Measurements from ENCODE around the gene CHPF2.

The CHPF2 gene

GRCh38 chr7:151245360-151246101, 13.2 kb downstream of the CHPF2 start:
- ChIA-PET CTCF (no interaction called here), POLR2A (ENCODE audit: low non-redundant PET) (no interaction called here)
- peak; percentile 80 for TF ChIP-seq CTCF (conservative IDR thresholded peaks at IDR 0.05; ENCODE audit: low read depth)
- no peak overlapping the region for H3K27ac ChIP-seq
- DNase-seq (ENCODE audit: low spot score): no peak

DNA sequence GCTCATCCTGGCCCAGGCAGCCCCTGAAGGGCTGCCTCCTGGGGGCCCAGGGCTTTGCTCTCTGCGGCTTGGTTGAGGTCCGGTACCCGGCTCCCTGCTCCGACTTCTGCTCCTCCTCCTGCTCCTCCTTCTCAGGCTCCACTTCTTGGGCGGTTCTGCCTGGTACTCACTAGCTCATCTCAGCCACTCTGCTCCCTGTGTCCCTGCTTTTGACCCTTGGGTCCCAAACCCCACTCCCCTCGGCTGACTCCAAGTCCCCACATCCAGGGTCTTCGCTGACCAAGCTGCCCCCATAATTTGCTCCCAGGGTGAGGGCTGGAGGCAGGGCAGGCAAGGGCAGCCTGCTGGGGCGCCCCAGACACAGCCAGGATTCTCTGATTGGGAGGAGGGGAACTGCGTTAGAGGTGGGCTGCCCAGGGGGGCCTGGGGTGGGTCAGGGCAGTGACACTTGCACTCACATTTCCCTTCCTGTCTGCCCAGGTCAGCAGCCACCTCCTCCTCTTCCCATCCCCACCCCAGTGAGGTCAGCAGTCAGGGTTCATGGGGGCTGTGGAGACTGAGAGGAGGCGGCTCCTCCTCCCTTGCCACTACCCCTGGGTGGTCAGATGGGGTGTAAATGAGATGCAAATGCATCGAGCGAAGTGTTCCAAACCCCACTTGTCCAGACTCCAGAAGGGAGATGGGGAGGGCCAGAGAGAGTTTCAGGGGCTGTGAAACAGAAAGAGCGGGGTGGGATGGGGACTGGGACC, 14.0 kb downstream of the CHPF2 start:
- DNase-seq (ENCODE audit: low spot score): no peak
- no peak for TF ChIP-seq CTCF (conservative IDR thresholded peaks at IDR 0.05; ENCODE audit: low read depth)
- ChIA-PET CTCF (no interaction called here), POLR2A (ENCODE audit: low non-redundant PET) (interaction anchor here (1.1 kb wide), 1 partner anchor 31 kb away, joined by 3 read pairs; no protein-coding TSS in a partner anchor)
- peak overlapping the region; percentile 77 for H3K27ac ChIP-seq

DNA sequence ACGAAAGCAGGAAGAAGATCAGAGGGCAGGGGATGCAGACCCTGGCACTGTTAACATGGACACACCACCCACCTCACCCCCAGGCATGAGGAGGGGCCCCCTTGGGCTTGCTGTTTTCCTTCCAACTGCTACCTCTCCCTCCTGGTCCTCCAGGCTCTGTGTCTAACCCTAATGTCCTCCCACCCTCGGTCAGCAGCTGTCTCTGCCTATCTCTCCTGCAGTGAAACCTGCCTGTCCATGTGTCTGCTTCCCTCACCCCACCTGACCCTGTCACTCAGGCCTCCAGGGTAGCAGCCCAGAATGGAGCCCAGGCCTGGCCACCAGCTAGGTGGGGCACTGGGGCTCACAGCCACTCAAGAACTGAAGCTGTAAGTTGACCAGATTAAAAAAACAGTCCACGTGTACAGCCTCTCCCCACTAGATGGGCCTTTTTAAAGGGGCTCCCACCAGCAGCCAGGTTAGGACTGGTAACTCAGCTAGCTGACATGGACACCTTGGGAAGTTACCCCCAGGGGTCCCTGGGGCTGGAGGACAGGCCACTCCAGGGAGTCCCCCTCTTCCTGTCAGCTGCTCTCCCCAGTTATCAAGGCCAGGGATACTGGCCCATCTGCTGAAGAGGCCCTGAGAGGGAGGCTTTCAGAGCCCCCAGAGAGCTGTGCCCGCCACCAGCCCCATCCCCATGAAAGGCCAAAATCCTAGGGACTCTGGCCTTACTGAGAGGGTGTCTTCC, 14.7 kb downstream of the CHPF2 start:
- peak overlapping the region; percentile 77 for H3K27ac ChIP-seq
- POLR2A ChIA-PET (ENCODE audit: low non-redundant PET): interaction anchor here (1.1 kb wide), 1 partner anchor 30 kb away, joined by 3 read pairs; no protein-coding TSS in a partner anchor
- no peak for TF ChIP-seq CTCF (conservative IDR thresholded peaks at IDR 0.05; ENCODE audit: low read depth)
- CTCF ChIA-PET: interaction anchor here (0.6 kb wide), 1 partner anchor 1375 kb away, joined by 3 read pairs; no protein-coding TSS in a partner anchor
- no peak for DNase-seq (ENCODE audit: low spot score)

DNA sequence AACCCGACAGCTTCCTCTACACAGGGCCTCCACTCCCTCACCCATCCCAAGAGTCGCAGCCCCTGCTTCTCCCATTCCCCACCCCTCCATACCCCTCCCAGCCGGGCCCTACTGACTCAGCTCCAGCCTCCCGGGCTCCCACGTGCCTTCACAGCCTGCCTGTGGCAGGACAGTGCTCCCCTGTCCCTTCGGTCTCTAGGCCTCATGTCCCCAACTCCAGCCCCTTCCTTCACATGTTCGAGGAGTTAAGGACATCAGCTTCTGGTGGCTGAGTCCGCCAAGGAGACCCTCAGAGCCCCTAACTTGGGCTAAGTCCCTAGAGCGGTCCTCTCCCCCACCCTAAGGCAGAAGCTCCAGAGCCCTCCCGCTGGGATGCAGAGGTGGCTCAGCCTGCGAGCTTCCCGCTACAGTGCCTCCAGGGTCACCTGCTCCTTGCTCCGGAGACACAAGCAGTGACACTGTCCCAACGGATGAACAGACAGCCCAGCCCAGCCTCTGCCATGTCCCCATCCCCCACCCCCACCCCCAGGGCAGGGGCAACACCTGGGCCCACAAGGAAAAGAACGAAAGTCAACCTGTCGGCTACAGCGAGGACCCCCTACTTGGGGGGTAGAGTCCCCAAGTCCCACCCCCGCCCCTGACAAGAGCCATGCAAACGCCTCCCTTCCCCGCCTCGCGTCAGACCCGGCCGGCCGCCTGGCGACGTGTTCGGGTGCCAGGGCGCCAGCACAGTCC, 15.5 kb downstream of the CHPF2 start:
- ChIA-PET POLR2A (ENCODE audit: low non-redundant PET) (interaction anchor here (1.1 kb wide), 1 partner anchor 29 kb away, joined by 3 read pairs; no protein-coding TSS in a partner anchor), CTCF (interaction anchor here (0.6 kb wide), 1 partner anchor 63 kb away, joined by 3 read pairs; no protein-coding TSS in a partner anchor)
- no peak for TF ChIP-seq CTCF (conservative IDR thresholded peaks at IDR 0.05; ENCODE audit: low read depth)
- peak overlapping the region; percentile 77 for H3K27ac ChIP-seq
- no peak for DNase-seq (ENCODE audit: low spot score)

DNA sequence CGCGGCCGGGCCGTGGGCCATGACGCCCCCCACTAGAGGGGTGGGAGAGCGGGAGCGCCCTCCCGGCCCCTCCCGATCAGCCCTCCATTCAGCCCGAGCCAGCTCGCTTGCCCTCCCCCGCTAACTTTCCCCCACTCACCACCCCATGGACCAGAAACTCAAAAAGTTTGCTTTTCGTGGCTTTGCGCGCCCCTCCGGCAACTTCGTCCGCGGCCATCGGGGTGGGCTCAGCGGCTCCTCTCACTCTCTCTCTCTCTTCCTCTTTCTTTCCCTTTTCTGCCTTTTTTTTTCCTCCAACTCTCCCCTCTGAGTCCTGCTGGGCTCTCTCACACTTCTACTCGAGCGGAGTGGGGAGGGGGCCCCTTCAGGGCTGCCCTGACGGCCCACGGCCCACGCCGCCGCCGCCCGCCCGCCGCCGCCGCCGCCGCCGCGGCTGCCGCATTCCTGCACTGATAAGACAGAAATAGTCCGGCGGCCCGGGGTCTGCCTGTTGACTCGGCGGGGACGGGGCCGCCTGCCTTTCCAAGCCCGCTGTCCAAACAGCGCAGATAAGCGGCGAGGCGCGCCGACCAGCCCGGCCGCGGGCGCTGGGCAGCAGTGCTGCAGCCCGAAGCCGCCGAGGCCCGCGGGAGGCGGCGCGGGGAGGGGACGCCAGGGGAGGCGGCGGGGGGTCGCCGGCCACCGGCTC, 16.2 kb downstream of the CHPF2 start, which contains the start of gene SMARCD3:
Gene SMARCD3 (minus strand): TSS at position 349 of the 688 bp plus-strand sequence. CDS start 132 bp downstream, at position 217.
- TF ChIP-seq CTCF (conservative IDR thresholded peaks at IDR 0.05; ENCODE audit: low read depth): no peak
- no peak for DNase-seq (ENCODE audit: low spot score)
- POLR2A ChIA-PET (ENCODE audit: low non-redundant PET): no interaction called here
- H3K27ac ChIP-seq: peak within 1 kb of the TSS; percentile 77
- CTCF ChIA-PET: interaction anchor here (0.6 kb wide), 1 partner anchor 62 kb away, joined by 3 read pairs; no protein-coding TSS in a partner anchor

Data from RWPE1 (cell line).